Fibroblast of the conjunctiva (primary cell): ENCODE results near the gene CNOT3.
"Not testable (repeated sequence)": the region's sequence is repeated elsewhere in the genome, so short reads cannot be mapped to it uniquely, and the experiment has no call there.

Experiments used
- DNase-seq: peaks from one replicate; pipeline ENCODE4 v3.0.0-alpha.2; 2010; ENCODE audit warnings: low read depth

Gene CNOT3

DNA sequence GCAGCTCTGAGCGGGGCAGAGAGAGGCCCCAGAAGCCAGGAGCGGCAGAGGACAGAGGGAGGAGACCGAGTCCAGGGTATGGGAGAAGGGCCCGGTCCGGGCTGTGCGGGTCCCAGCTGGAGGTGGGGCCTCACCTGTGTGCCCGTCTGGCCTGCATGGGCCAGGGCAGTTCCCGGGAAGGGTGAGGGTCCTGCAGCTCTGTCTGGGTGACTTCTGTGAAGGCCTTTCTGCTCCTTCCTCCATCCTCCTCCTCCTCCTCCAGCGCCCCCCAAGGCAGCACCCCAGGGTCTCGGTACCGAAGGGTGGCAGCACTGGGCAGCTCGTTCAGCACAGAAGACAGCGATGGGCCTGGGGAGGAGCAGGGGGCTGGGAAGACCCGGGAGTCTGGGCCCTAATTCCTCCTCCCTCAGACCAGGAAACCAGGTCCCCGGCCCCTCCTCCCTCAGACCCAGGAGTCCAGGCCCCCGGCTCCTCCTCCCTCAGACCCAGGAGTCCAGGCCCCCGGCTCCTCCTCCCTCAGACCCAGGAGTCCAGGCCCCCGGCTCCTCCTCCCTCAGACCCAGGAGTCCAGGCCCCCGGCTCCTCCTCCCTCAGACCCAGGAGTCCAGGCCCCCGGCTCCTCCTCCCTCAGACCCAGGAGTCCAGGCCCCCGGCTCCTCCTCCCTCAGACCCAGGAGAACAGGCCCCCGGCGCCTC, 34.3 kb downstream of the CNOT3 start:
- DNase-seq = not testable (repeated sequence)

DNA sequence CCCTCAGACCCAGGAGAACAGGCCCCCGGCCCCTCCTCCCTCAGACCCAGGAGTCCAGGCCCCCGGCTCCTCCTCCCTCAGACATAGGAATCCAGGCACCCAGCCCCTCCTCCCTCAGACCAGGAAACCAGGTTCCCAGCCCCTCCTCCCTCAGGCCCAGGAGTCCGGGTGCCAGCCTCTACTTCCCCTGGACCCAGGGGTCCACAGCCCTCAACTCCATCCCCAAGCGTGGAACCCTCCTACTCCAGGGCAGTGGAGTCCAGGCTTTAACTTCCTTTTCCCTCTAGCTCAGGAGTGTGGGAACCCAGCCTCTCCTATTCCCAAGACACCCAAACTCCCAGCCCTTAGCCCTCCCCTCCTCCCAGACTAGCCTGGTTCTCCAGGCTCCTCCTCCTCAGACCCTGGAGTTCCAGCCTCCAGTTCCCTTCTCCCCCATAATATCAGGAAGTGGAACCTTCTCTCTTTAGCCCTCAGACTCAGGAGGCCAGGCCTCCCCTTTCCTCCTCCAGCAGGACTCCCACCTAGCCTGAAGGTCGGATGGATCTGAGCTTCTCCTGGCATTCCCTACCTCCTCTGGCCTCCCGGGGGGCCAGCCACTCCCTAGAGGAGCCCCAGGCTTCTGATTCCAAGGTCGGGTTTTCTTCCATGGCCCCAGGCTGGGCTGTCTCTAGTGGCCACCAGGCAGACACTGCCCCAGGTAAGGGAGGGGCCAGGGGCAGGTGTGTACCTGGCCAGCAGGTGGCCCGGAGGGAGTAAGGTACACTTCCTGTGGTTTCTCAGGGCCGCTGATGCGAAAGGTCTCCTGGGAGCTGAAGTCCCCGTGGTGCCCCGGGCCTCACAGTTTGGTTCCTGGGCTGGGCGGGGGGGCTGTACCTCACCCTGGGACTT, 35.2 kb downstream of the CNOT3 start, which contains the start of gene TMC4:
TMC4 (minus strand) TSS at position 690 of the 888 bp plus-strand sequence; CDS start at position 647, 43 bp downstream.
- DNase-seq = no peak

DNA sequence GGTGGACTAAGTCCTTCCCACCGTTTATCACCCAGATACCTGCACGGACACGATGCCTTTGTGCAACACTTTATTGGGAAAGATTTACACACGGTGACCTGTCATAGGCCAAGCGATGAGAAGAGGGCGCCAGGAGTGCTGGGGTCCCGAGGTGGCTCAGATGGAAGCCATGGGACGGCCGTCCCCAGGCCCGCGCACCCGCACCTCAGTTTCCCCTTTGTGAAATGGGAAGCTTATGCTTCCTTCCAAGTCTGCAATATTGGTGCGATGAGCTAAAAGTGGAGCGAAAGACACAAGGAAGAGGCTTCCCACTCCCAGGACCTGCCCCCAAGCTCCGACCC, 35.8 kb downstream of the CNOT3 start:
- no peak for DNase-seq

DNA sequence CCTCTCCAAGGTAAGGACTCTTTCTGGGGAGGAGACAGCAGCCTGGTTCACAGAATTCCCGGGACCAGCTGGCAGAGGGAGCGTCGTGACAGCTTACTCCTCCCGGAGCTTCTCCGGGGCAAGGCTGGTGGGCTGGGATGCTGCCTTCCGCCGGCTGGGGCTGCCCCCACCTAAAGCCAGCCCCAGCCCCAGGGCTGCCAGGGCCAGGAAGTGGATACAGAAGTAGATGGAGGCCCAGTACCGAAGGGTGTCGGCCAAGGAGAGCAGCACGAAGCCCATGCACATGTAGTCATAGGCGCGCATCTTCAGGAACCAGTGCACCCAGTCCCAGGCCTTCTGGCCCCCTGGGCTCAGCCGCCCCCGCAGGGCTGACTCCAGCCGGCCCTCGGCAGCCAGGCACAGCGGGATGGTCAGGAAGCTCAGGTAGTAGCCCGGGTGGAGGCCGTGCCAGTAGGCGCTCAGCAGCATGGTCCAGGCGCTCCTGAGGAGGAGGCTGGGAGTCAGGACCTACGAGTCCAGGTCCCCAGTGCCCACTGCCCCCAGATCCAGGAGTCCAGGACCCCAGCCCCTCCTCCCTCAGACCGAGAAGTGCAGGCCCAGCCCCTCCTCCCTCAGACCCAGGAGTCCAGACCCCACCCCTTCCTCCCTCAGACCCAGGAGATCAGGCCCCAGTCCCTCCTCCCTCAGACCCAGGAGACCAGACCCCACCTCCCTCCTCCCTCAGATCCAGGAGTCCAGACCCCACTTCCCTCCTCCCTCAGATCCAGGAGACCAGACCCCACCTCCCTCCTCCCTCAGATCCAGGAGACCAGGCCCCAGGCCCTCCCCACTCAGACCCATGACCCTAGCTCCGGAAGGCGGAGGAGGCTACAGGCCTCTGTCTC, 36.6 kb downstream of the CNOT3 start:
- no peak for DNase-seq

DNA sequence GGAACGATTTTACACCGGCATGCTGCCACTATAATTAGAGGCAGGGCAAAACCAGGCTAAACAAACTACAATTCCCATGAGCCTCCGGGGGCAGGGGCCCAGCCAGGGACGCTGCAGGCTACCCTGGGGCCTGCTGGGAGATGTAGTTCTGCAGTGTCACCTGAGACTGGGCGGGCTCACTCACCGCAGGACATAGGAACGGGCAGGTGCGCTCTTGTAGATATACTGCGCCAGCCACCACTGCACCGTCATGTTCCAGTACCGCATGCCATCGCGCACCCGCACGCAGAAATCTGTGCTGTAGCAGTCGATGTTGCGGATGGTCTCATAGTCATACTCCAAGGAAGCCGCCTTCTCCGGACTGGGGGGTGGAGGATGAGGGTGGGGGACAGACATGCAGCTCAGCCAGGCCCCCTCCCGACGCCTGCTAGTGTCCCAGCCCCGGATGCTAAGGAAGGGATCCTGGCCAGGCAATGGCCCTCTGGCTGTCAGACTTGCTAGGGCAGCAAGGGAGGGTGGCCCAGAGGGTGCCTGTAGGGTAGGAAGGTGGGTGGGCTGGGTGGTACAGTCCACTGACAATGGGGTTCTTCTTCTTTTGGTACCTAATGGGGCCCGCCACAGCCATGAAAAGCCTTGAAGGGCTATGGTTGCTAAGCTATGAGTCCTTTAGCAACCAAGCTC, 41.2 kb downstream of the CNOT3 start:
- DNase-seq = no peak

DNA sequence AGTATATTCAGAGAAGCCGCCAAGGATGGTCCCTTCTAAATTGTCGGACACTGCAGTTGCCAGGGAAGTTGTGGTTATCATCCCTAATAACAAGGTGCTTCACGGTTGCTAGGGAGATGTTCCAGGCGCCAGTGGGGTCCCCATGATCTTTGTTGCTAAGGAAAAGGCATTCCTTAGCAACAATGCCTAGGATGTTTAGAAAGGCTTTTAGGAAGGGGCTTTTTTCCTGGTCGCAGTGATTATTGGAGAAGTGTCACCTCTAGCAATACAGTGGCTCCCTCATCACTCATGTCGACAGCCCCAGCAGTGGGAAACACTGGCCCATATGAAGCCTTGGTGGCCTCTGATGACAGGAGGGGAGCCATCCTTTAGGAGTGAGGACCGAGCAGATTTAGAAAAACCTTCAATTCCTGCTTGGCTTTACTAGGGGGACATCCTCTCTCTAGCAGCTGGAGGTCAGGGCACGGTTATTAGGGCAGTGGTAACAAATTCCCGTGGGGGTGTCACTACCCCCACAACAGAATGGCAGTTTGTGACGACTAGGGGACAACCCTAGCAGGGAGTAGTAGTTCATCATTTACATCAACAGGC, 41.8 kb downstream of the CNOT3 start:
- DNase-seq = no peak

DNA sequence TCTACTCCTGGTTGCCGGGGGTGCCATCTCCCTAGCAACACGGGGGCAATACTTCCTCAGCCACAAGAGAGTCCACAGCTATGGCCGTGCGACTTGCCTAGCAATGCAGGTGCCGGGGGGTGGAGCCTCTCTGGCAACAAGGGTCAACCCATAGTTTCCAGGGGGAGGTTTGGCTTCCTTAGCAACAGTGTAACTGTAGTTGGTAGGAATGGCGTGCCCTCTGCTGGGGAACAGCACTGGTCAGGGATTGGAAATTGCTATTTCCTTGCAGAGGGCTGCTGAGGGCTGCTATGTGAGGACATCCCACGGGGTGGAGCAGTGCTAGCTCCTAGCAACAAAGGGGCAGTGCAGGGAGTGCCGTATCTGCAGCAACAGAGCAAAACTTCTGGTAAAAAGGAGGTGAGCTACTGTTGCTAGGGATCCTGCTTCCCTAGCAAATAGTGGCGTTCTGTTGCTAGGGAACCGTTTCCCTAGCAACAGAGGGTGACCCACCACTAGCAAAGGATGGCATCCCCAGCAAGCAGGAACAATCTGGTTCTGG, 42.4 kb downstream of the CNOT3 start:
- DNase-seq = peak; percentile 62

DNA sequence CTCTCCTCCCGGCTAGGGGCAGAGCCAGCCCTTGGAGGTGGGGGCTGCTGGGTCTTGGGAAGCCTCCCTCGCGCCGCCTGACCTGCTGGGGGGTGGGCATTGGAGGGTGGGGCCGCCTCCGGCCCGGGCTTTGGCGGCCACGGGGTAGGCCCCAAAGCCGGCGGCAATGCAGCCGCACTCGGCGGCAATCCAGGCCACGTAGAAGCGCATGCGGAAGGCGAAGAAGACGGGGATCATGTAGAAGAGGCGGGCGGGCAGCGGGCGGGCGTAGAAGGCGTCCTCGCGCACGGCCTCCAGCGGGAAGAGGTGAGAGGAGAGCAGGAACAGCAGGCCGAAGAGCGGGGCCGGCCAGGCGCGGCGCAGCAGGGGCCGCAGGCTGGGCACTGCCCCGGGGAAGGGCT, 43.1 kb downstream of the CNOT3 start:
- no peak for DNase-seq

DNA sequence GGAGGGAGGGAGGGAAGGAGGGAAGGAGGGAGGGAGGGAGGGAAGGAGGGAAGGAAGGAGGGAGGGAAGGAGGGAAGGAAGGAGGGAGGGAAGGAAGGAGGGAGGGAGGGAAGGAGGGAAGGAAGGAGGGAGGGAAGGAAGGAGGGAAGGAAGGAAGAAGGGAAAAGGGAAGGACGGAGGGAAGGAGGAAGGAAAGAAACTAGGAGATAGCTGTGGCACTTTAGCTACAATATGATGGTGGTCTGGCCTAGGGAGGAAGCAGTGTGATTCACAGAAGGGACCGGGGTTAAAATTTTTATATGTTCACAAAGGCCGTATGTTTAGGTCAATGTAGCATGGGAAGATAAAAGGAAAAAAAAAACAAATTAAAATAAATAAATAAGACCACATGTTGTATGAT, 44.3 kb downstream of the CNOT3 start:
- not testable (repeated sequence) for DNase-seq

DNA sequence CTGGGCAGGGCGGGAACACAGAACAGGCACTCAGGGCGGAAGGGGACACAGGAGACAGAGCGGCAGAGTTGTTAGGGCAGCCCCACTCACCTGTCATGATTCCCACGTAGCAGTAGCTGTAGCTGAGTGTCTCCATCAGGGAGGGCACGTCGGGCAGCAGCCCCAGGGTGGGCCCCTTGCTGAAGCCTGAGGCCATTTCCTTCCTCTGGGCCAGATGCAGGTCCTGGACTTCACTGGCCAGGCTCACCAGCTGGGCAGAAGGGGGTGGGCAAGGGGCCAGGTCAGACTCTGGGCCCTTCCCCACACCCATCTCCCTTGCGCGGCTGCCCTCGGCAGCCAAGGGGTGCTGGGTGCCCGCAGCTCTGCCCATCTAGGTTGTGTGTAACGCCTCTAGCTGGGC, 45.9 kb downstream of the CNOT3 start:
- DNase-seq = no peak

DNA sequence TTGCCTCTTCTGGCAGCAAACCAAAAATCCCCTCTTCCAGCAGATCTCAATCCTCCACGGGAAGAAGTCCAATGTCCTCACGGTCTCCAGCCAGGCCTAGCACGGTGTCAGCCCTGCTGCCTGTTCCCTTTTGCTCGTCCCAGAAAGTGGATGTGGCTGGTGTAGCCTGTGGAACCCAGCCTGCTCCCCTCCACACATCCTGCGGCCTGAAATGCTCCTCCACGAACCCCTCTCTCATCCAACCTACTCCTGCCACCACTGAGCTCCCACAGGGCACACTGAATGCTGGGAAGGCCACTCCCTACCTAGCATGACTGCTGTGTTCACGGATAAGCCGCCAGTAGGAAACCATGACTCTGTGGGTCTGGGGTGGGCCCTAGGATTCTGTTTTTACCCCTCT, 48.8 kb downstream of the CNOT3 start:
- no peak for DNase-seq

DNA sequence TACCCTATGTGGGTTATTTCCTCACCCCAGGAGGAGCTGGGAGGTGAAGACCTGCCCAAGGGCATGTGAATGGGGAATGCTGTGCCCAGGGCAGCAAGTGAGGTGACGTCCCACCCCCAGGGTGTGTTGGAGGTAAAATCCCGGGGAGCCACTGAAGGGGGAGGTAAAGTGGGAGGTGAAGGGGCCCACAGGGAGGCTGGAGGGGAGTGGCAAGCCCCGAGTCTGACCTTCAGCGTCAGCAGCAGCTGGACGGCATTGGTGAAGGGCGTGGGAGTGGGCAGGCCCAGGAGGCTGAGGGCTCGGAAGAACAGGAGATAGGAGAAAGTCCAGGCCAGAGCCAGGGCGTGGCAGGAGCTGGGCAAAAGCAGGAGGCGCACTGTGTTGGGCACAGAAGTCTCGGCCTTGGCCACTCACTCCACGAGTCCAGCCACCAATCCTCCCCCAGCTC, 49.4 kb downstream of the CNOT3 start:
- DNase-seq = no peak

DNA sequence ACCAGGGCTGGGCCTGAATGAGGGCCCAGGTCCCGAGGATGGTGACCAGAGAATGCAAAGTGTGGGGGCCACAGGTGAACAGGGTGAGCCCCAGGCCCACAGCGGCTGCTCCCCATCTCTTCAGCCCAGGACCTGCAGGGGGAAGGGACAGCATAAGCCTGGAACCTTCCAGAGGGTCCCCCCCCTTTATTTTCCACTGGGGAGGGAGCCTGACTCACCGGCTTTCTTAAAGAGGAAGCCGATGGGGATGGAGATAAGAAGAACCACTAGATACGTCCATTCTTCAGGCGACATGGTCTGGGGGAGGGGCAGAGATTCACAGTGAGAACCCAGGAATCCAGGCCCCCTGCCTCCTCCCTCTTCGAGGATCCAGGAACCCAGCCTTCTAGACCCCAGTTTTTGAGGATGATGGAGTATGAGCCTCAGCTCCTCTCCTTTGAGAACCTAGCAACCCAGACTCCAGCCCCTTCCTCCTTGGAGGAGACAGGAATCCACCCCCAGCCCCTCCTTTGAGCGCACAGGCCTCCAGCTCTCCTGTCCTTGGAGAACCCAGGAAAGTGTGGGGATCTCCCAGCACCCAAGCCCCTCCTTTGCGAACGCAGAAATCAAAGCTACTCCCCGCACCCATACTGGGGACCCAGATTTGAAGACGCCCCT, 50.8 kb downstream of the CNOT3 start:
- no peak for DNase-seq

DNA sequence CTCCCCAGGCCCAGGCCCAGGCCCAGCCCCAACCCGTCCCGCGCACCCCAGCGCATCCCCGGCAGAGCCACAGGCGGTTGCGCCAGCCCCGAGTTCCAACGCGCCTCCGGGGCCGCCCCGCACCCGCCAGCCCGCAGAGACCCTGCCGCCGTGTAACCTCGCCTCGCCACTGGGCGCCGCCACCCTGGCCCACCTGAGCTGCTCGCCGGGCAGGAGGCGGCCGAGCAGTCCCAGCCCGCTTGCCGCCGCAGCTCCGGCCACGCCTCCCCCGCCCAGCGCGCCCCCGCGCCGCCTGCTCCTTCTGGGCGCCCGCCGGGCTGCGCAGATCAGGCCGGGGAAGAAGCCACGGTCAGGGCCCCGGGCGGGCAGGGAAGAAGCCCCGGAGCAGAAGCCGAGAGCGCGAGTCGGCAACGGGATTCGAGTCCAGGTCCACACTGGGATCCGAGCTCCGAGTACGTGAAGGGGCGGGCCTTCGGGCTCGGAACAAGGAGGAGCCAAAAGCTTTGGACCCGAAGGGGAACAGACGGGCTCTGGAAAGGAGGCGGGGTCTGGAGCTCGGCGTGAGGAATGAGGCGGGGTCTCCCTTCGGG, 51.7 kb downstream of the CNOT3 start, which contains the start of gene MBOAT7:
MBOAT7 (minus strand) TSS at position 436 of the 590 bp plus-strand sequence. CDS start 1,072 bp downstream, outside the sequence.
- no peak for DNase-seq

DNA sequence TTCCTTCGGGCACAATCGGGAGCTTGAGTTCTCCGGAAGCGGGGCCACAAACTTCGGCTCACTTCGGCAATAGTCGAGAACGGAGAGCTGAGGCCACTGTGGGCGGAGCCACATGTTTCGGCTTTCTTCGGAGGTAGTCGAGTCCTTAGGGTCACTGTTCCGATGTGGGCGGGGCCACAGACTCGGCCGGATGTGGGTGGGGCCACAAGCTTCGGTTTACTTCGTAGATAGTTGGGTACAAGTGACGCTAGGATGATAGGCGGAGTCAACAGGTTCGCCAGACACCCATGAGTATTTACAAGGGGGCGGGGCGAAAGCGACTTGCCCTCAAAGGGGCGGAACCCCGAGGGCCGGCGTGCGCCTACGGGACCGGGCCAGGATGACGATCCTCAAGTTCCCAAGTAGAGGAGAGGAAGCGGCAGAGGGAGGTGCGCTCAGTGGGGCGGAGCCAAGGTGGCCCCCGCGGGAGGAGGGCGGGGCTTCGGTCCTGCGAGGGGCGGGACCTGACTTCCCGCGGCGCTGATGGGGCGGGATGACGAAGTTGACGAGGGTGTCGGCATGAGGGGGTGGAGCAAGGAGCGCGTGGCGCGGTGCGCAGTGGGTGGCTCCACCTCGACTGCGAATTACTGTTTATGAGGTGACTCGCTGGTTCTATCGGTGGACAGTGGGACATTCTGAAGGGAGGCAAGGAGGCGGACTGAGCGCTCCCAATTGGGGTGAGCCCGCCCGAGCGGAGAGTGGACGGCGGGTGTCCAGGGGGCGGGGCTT, 52.4 kb downstream of the CNOT3 start:
- DNase-seq = peak; percentile 100

DNA sequence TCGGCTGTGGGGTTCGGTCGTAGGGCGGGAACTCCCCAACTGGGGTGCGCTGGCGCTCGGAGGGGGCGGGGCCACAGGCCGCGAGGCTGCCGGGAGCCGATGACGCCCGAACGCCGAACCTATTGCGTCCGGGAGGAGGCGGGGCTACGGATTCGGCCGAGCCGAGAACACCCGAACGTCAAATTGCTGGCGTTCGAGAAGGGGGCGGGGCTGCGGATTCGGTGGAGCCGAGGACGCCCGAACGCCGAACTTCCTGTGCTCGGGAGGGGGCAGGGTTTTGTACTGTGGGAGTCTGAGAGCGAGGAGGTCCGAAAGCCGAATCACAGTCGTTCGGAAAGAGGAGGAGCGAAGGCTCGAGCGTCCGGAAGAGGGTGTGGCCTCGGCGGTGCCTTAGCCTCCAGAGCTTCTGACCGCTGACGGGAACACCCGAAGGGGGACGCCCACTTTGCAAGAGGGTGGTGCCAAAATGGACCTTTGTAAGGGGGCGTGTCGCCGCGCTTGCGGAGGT, 53.0 kb downstream of the CNOT3 start:
- DNase-seq = peak; percentile 100

DNA sequence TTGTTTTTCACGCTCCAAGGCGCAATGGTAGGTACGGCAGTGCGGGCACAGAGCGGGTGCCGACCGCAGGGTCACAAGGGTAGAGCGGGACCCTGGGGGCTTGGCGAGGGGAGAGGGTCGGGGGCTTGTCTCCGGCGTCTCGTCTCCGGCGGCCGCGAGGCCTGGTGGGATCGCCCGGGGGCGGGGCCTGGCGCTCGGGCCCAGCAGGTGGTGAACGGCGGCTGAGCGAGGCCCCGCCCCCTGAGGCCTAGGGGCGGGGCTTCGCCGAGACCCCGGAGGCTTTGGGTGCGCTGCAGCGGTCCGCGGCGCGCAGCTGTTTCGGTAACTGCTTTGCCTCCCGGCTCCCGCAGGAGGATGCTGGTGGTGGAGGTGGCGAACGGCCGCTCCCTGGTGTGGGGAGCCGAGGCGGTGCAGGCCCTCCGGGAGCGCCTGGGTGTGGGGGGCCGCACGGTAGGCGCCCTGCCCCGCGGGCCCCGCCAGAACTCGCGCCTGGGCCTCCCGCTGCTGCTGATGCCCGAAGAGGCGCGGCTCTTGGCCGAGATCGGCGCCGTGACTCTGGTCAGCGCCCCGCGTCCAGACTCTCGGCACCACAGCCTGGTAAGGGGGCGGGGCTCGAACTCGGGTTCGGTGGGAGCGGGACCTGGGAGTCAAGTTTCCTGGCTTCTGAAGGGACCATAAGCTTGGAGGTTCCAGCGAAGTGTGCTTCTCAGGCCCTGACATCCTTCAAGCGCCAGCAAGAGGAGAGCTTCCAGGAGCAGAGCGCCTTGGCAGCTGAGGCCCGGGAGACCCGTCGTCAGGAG, 53.6 kb downstream of the CNOT3 start, which contains the start of gene TSEN34:
TSEN34 (plus strand) TSS at position 298 of the 800 bp plus-strand sequence; CDS start at position 355, 57 bp downstream.
- DNase-seq = no peak
